ENCODE results near the gene MDK.

GRCh38 chr11:46407635-46408034, 26.2 kb downstream of the MDK start:
- TF ChIP-seq USF2 (IDR thresholded peaks at IDR 0.05) (no peak), EP300 (IDR thresholded peaks at IDR 0.05) (no peak), CTCF (IDR thresholded peaks at IDR 0.05) (no peak), RNF2 (IDR thresholded peaks at IDR 0.05; ENCODE audit: borderline replicate concordance, low read depth) (no peak)

All from A549 (cell line).